GM12878 (cell line): Measurements from ENCODE around the gene SENP6. TPM values are rescaled to one million over a fixed set of nuclear protein-coding genes. Genes with fewer than 3 reads are reported as not detected.

ENCODE experiments used
- ATAC-seq: fragments of 200-7000 bp; cut with Tn5 transposase; 3 replicates; pipeline ENCODE4 v1.9.1; 2020; ENCODE audit warnings: mild to moderate bottlenecking, moderate library complexity
- BruUV-seq: library from RNA; stranded (reverse); fragments of 400-500 nt; replicated peaks from 2 replicates; lab custom pipeline; 2021; lab: Mats Ljungman, UMichigan
- CTCF ChIA-PET: fragments of 300-600 bp; sonication (Branson Sonifier 250); formaldehyde crosslinking; extraction: SDS; loops from one replicate; lab custom pipeline; 2021; ENCODE audit warnings: inconsistent platforms; lab: Yijun Ruan, JAX
- POLR2A ChIA-PET: fragments of 350-600 bp; formaldehyde crosslinking; extraction: SDS; loops from one replicate; lab custom pipeline; 2021; ENCODE audit warnings: inconsistent platforms; lab: Charles Lee
- RAD21 ChIA-PET: fragments of 300-600 bp; sonication (Branson Sonifier 250); formaldehyde crosslinking; loops from one replicate; lab custom pipeline; 2023; ENCODE audit warnings: antibody characterized with exemption; ENCODE audit not compliant: unreplicated experiment; lab: Charles Lee
- SMC1A ChIA-PET: fragments of 300-600 bp; sonication (Branson Sonifier 250); formaldehyde crosslinking; loops from one replicate; lab custom pipeline; 2023; ENCODE audit not compliant: unreplicated experiment, uncharacterized antibody; lab: Charles Lee
- DNase-seq: peaks from one replicate; pipeline ENCODE4 v3.0.0-alpha.2; 2011; ENCODE audit warnings: low read depth, low spot score
- FAIRE-seq: peaks from 3 replicates; lab custom pipeline; 2011; peaks lifted over from hg19 to GRCh38; lab: Jason Lieb, UNC
- H2AFZ ChIP-seq: 2 replicates; pipeline ENCODE4 v1.6.0; 2011; ENCODE audit warnings: low read depth, low read length, control low read depth; ENCODE audit not compliant: control insufficient read depth
- H3K27ac ChIP-seq: 2 replicates; pipeline ENCODE4 v1.5.1; 2011; ENCODE audit warnings: control low read depth; ENCODE audit not compliant: control insufficient read depth, insufficient read depth
- H3K27me3 ChIP-seq, 2 experiments: replicated peaks in 1 of 2; 2 replicates each; pipeline versions ENCODE4 v1.6.0 to v1.6.1; 2011; ENCODE audit warnings: low read length in 1 of 2; ENCODE audit not compliant: control insufficient read depth in 2 of 2, insufficient read depth in 2 of 2
- H3K36me3 ChIP-seq, 2 experiments: 2 replicates each; pipeline ENCODE4 v1.5.1; 2011; ENCODE audit warnings: low read length in 1 of 2; ENCODE audit not compliant: control insufficient read depth in 2 of 2, insufficient read depth in 2 of 2
- H3K4me1 ChIP-seq: 2 replicates; pipeline ENCODE4 v1.6.1; 2011; ENCODE audit warnings: mild to moderate bottlenecking, low read length, moderate library complexity, mixed read lengths; ENCODE audit not compliant: control insufficient read depth, insufficient read depth
- H3K4me2 ChIP-seq: 2 replicates; pipeline ENCODE4 v1.6.0; 2011; ENCODE audit warnings: control low read depth; ENCODE audit not compliant: control insufficient read depth, insufficient read depth
- H3K4me3 ChIP-seq: fragments of 200-600 bp; sonication (generic); 2 replicates; pipeline ENCODE4 v1.5.1; 2016
- H3K79me2 ChIP-seq: 2 replicates; pipeline ENCODE4 v1.6.0; 2011; ENCODE audit warnings: low read length; ENCODE audit not compliant: control insufficient read depth, insufficient read depth
- H3K9ac ChIP-seq: 2 replicates; pipeline ENCODE4 v1.8.0; 2011; ENCODE audit warnings: low read length, control low read depth, mixed read lengths; ENCODE audit not compliant: control insufficient read depth, insufficient read depth
- H3K9me3 ChIP-seq: replicated peaks from 3 replicates; pipeline ENCODE4 v1.5.1; 2011; ENCODE audit warnings: mild to moderate bottlenecking, low read length; ENCODE audit not compliant: control insufficient read depth, insufficient read depth
- H4K20me1 ChIP-seq: 2 replicates; pipeline ENCODE4 v1.6.0; 2011; ENCODE audit not compliant: control insufficient read depth, insufficient read depth
- CBFB ChIP-seq: IDR thresholded peaks from 2 replicates; pipeline ENCODE4 v1.6.1; 2016; ENCODE audit warnings: antibody characterized with exemption, low read depth
- CBX3 ChIP-seq: fragments of 200-600 bp; sonication (generic); IDR thresholded peaks from 2 replicates; pipeline ENCODE4 v1.6.1; 2016; ENCODE audit warnings: low read depth, borderline replicate concordance
- CUX1 ChIP-seq: IDR thresholded peaks from 2 replicates; pipeline ENCODE4 v1.6.1; 2012; ENCODE audit warnings: improper control_type of control experiment, low read depth, low read length; ENCODE audit not compliant: insufficient replicate concordance
- EGR1 ChIP-seq, 2 experiments: IDR thresholded peaks; 1 replicate in 1 of 2; 2 replicates in 1 of 2; pipeline ENCODE4 v1.6.1; 2011 to 2012; ENCODE audit warnings: low read depth in 2 of 2, low read length in 2 of 2, borderline replicate concordance in 1 of 2, mild to moderate bottlenecking in 1 of 2, moderate library complexity in 1 of 2
- MYB ChIP-seq: fragments of 150-350 bp; IDR thresholded peaks from 2 replicates; pipeline ENCODE4 v1.6.1; 2014; ENCODE audit warnings: mild to moderate bottlenecking, low read depth, low read length, borderline replicate concordance
- NR2C1 ChIP-seq: fragments of 450-650 bp; IDR thresholded peaks from 2 replicates; pipeline ENCODE4 v1.6.1; 2017; ENCODE audit warnings: antibody characterized with exemption, mild to moderate bottlenecking, moderate library complexity
- SMARCA5 ChIP-seq: fragments of 450-650 bp; IDR thresholded peaks from 2 replicates; pipeline ENCODE4 v1.6.1; 2017; ENCODE audit warnings: mild to moderate bottlenecking
- ZNF217 ChIP-seq: fragments of 450-650 bp; IDR thresholded peaks from 2 replicates; pipeline ENCODE4 v1.6.1; 2017; ENCODE audit warnings: antibody characterized with exemption, mild to moderate bottlenecking
- WGBS: methylation state at CpG from one replicate; pipeline ENCODE4 v1.1.6; 2016; ENCODE audit warnings: low lambda C conversion rate; ENCODE audit not compliant: insufficient replicate concordance, insufficient coverage; ENCODE audit errors: missing lambda C conversion rate; 5-methylcytosine and 5-hydroxymethylcytosine counted together
- in situ Hi-C: fragments of 300-500 bp; cut with MboI; formaldehyde crosslinking; loops from 9 replicates; pipeline ENCODE4 v1.14.3; 2018; ENCODE audit warnings: mixed read lengths
- intact Hi-C: fragments of 100-400 bp; cut with micrococcal nuclease; formaldehyde crosslinking; loops from one replicate; pipeline ENCODE4 v1.14.2; 2022; ENCODE audit not compliant: unreplicated experiment
- polyA plus RNA-seq, 11 experiments: library from polyadenylated mRNA; depleted of rRNA in 4 of 11; unstranded in 6 of 11; stranded (reverse) in 5 of 11; fragments of >200 nt; fragmentation: Nextera tagmentation in 4 of 11; fragmentation: Illumina TruSeq in 1 of 11; extraction: Ambion mirVana in 4 of 11; extraction: Trizol in 1 of 11; gene quantifications; 1 replicate in 1 of 11; 2 replicates in 10 of 11; pipeline versions ENCODE4 v1.2.1 to v1.2.3, GENCODE V29; 2011 to 2016; ENCODE audit warnings: inconsistent platforms in 2 of 11, missing spikeins in 2 of 11, low read depth in 1 of 11
- total RNA-seq, 4 experiments: library from RNA; depleted of rRNA in 3 of 4; stranded (reverse); fragments of >200 nt in 3 of 4; fragmentation: Illumina TruSeq in 1 of 4; extraction: Trizol in 1 of 4; gene quantifications; 2 replicates each; pipeline versions ENCODE4 v1.2.1 to v1.2.3, GENCODE V29; 2013 to 2021

SENP6 gene
- total and polyA plus RNA-seq, 10 of the 15 experiments (the other 5 are each of a cell fraction or from before 2014, with no cell fraction given), result 10.7 to 70.0 (median 42.3) TPM

- no TSS peak for BruUV-seq
- in situ Hi-C loops, result loop anchor here (10.0 kb wide), 1 partner anchor 471 kb away; the partner anchor contains the start of gene TMEM30A
- CTCF ChIA-PET, result no interaction called here
- WGBS, result 69% methylated on average over 5 of the region's 5 CpGs
- no peak overlapping the region for H3K4me3 ChIP-seq
- H3K27me3 ChIP-seq, result no peaks in the 10 kb centered on the region
- H3K36me3 ChIP-seq, result no peaks in the 10 kb centered on the region
- POLR2A ChIA-PET, result interaction anchor here (1.3 kb wide), 1 partner anchor 14 kb away, joined by 4 read pairs; no protein-coding TSS in a partner anchor
- no peak for TF ChIP-seq MYB
- TF ChIP-seq, all 136 proteins: peak for 0
- FAIRE-seq, result peak; percentile 18
- no peak overlapping the region for H3K9ac ChIP-seq
- ChIA-PET RAD21 (no interaction called here), SMC1A (interaction anchor here (1.4 kb wide), 1 partner anchor 138 kb away, joined by 3 read pairs; no protein-coding TSS in a partner anchor)
- no peak overlapping the region for H2AFZ ChIP-seq
- no peaks in the 10 kb centered on the region for H4K20me1 ChIP-seq
- H3K4me2 ChIP-seq, result no peak overlapping the region
- ATAC-seq, result no peak
- no peak overlapping the region for H3K27ac ChIP-seq
- H3K4me1 ChIP-seq, result no peaks in the 10 kb centered on the region
- H3K79me2 ChIP-seq, result no peaks in the 10 kb centered on the region; the same call in 1 of the 2 replicates
- intact Hi-C loops, result loop anchor here (10.0 kb wide), 1 partner anchor 261 kb away; the partner anchor contains the start of gene FILIP1
- DNase-seq, result no peak
- H3K9me3 ChIP-seq, result no peaks in the 10 kb centered on the region
These were observed 154.0 kb downstream of the SENP6 start for GRCh38 chr6:75755704-75756103.

DNA sequence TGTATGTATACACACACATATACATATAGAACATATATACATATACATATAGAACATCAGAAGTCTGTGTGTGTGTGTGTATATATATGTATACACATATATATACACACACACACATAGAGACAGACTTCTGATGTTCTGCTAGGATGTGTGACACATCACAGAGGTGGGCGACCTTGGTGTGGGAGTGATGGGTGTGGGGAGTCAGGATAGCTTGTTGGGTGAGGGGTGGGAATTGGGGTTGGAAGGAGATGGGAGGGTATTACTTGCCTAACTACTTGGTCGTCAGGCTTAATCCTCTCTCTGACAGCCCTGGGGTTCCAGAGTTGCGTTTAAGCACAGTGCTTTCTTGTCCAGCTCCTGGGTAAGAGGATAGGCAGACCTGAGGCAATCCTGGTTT lies 155.6 kb downstream of the SENP6 start:
- DNase-seq (no peak), ATAC-seq (no peak), FAIRE-seq (no peak)
- Histone ChIP-seq H3K4me2 (no peak overlapping the region), H3K27ac (no peak overlapping the region), H3K36me3 (no peaks in the 10 kb centered on the region), H4K20me1 (no peaks in the 10 kb centered on the region), H3K9me3 (no peaks in the 10 kb centered on the region), H3K4me1 (no peaks in the 10 kb centered on the region), H3K27me3 (no peaks in the 10 kb centered on the region), H3K4me3 (no peak overlapping the region), H3K79me2 (no peaks in the 10 kb centered on the region), H2AFZ (no peak overlapping the region), H3K9ac (no peak overlapping the region)
- in situ Hi-C loops, result loop anchor here (10.0 kb wide), 1 partner anchor 472 kb away; the partner anchor contains the start of gene TMEM30A
- POLR2A ChIA-PET, result interaction anchor here (1.2 kb wide), 1 partner anchor 19 kb away, joined by 10 read pairs; no protein-coding TSS in a partner anchor
- intact Hi-C loops, result loop anchor here (10.0 kb wide), 1 partner anchor 262 kb away; the partner anchor contains the start of gene FILIP1
- no TSS peak for BruUV-seq
- RAD21 ChIA-PET, result no interaction called here
- WGBS, result 68% methylated on average over 3 of the region's 3 CpGs
- SMC1A ChIA-PET, result interaction anchor here (1.1 kb wide), 1 partner anchor 28 kb away, joined by 7 read pairs; no protein-coding TSS in a partner anchor
- CTCF ChIA-PET, result interaction anchor here (1.0 to 1.1 kb wide), 2 partner anchors 12 to 266 kb away, joined by 3 to 4 read pairs; no protein-coding TSS in a partner anchor
- TF ChIP-seq CBFB (no peak), SMARCA5 (no peak), CBX3 (no peak), NR2C1 (no peak), EGR1 (IDR thresholded peaks at IDR 0.05; ENCODE audit: borderline replicate concordance in 1 of 2, low read depth in 2 of 2, low read length in 2 of 2) (no peak), CUX1 (no peak), ZNF217 (no peak)
